Loucy (cell line): Measurements from ENCODE around the gene GSG1L.

Experiments used
- H2AFZ ChIP-seq: fragments of 200-600 bp; sonication (generic); 2 replicates; pipeline ENCODE4 v1.6.0; 2016; ENCODE audit warnings: antibody characterized with exemption, mild to moderate bottlenecking, low read length, moderate library complexity
- H3F3A ChIP-seq: fragments of 200-600 bp; 2 replicates; pipeline ENCODE4 v1.6.0; 2016; ENCODE audit warnings: antibody characterized with exemption, low read depth, mild to moderate bottlenecking
- H3K27me3 ChIP-seq: fragments of 200-600 bp; sonication (generic); 2 replicates; pipeline ENCODE4 v1.6.1; 2014; ENCODE audit warnings: low read length, mild to moderate bottlenecking; ENCODE audit not compliant: insufficient read depth, poor library complexity, severe bottlenecking
- H3K36me3 ChIP-seq: fragments of 200-600 bp; sonication (generic); 2 replicates; pipeline ENCODE4 v1.6.1; 2016; ENCODE audit warnings: low read length; ENCODE audit not compliant: insufficient read depth
- H3K4me1 ChIP-seq: fragments of 200-600 bp; sonication (generic); 2 replicates; pipeline ENCODE4 v1.5.1; 2014; ENCODE audit warnings: low read length, mild to moderate bottlenecking; ENCODE audit not compliant: insufficient read depth, poor library complexity, severe bottlenecking
- H3K4me2 ChIP-seq: fragments of 200-600 bp; sonication (generic); 2 replicates; pipeline ENCODE4 v1.6.0; 2014; ENCODE audit warnings: antibody characterized with exemption, low read length, low read depth, mild to moderate bottlenecking; ENCODE audit not compliant: poor library complexity, severe bottlenecking
- H3K4me3 ChIP-seq: fragments of 200-600 bp; sonication (generic); 2 replicates; pipeline ENCODE4 v1.5.1; 2014; ENCODE audit warnings: low read length, mild to moderate bottlenecking, mixed read lengths; ENCODE audit not compliant: poor library complexity, severe bottlenecking
- H3K79me2 ChIP-seq: fragments of 200-600 bp; sonication (generic); 2 replicates; pipeline ENCODE4 v1.6.1; 2014; ENCODE audit warnings: low read length; ENCODE audit not compliant: insufficient read depth
- H3K9ac ChIP-seq: fragments of 200-600 bp; sonication (generic); 2 replicates; pipeline ENCODE4 v1.6.0; 2014; ENCODE audit warnings: mild to moderate bottlenecking, low read depth, low read length, moderate library complexity; ENCODE audit not compliant: poor library complexity, severe bottlenecking
- H3K9me2 ChIP-seq: fragments of 200-600 bp; sonication (generic); replicated peaks from 2 replicates; pipeline ENCODE4 v1.6.1; 2016; ENCODE audit warnings: low read depth, low read length, mixed read lengths
- H3K9me3 ChIP-seq: fragments of 200-600 bp; sonication (generic); 2 replicates; pipeline ENCODE4 v1.6.1; 2014; ENCODE audit warnings: mild to moderate bottlenecking, antibody characterized with exemption, low read length, low read depth; ENCODE audit not compliant: insufficient read depth
- H4K20me1 ChIP-seq: fragments of 200-600 bp; sonication (generic); 2 replicates; pipeline ENCODE4 v1.6.0; 2014; ENCODE audit warnings: antibody characterized with exemption, low read length, mild to moderate bottlenecking; ENCODE audit not compliant: insufficient read depth, poor library complexity, severe bottlenecking
- EZH2phosphoT487 ChIP-seq: fragments of 200-600 bp; IDR thresholded peaks from 2 replicates; pipeline ENCODE4 v1.6.1; 2018; ENCODE audit warnings: antibody characterized with exemption, mild to moderate bottlenecking, moderate library complexity, borderline replicate concordance
- TF ChIP-seq, protein P1 (sequence below): fragments of 200-600 bp; sonication (generic); conservative IDR thresholded peaks from 2 replicates; pipeline ENCODE4 v1.5.1; 2014; ENCODE audit warnings: mild to moderate bottlenecking, antibody characterized with exemption, low read length

Gene GSG1L

DNA sequence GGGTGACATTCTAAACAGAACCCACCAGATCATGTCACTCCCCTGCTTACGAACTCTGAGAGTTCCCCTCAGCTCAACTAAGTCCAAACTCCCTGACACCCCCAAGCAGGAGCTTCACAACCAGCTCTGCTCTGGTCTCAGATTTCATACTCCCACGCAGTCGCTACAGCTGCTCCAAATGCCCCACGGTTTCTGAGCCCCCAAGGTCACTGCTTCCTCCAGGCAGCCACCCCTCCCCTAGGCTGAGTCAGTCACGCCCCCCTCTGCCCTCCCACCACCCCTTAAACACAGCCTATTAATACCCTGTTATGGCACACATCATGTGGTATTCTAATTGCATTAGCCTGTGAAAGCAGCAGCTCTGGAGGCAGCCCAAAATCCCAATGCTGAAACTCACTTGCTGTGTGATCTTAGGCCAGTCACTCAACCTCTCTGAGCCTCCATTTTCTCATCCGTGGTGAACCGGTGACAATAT lies 51.5 kb downstream of the GSG1L start:
- Histone ChIP-seq H2AFZ (no peak overlapping the region), H3K36me3 (no peaks in the 10 kb centered on the region), H3K4me1 (no peaks in the 10 kb centered on the region), H4K20me1 (no peaks in the 10 kb centered on the region), H3K9me3 (no peaks in the 10 kb centered on the region), H3K79me2 (no peaks in the 10 kb centered on the region), H3F3A (no peaks in the 10 kb centered on the region), H3K9me2 (no peaks in the 10 kb centered on the region), H3K4me2 (no peak overlapping the region), H3K4me3 (no peak overlapping the region), H3K9ac (no peak overlapping the region), H3K27me3 (no peaks in the 10 kb centered on the region)
- TF ChIP-seq, protein P1, sequence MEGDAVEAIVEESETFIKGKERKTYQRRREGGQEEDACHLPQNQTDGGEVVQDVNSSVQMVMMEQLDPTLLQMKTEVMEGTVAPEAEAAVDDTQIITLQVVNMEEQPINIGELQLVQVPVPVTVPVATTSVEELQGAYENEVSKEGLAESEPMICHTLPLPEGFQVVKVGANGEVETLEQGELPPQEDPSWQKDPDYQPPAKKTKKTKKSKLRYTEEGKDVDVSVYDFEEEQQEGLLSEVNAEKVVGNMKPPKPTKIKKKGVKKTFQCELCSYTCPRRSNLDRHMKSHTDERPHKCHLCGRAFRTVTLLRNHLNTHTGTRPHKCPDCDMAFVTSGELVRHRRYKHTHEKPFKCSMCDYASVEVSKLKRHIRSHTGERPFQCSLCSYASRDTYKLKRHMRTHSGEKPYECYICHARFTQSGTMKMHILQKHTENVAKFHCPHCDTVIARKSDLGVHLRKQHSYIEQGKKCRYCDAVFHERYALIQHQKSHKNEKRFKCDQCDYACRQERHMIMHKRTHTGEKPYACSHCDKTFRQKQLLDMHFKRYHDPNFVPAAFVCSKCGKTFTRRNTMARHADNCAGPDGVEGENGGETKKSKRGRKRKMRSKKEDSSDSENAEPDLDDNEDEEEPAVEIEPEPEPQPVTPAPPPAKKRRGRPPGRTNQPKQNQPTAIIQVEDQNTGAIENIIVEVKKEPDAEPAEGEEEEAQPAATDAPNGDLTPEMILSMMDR = no peak
- TF ChIP-seq EZH2phosphoT487 = no peak

DNA sequence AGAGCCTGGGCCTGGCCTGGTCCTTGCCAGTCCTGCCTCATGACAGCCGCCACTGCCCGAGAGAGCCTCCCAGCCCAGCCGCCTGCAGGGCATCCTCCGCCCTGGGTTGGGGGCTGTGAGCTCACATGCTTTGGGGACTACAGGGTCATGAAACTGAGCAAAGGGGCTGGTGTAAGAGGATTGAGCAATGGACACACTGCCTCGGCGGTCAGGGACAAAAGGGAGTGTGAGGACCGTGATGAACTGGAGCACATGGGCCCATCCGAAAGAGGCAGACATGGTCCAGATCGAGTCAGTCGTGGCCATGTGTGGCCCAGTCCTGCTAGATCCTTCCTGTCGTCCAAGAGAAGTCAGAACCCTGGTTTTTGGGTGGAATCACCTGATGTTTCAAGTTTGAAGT lies 52.3 kb downstream of the GSG1L start:
- H3K79me2 ChIP-seq = no peaks in the 10 kb centered on the region
- no peaks in the 10 kb centered on the region for H3K36me3 ChIP-seq
- H3K9ac ChIP-seq = no peak overlapping the region
- TF ChIP-seq, protein P1 = no peak
- TF ChIP-seq EZH2phosphoT487 = no peak
- H3K27me3 ChIP-seq = no peaks in the 10 kb centered on the region
- no peaks in the 10 kb centered on the region for H3F3A ChIP-seq
- H3K4me3 ChIP-seq = no peak overlapping the region
- no peaks in the 10 kb centered on the region for H4K20me1 ChIP-seq
- no peak overlapping the region for H2AFZ ChIP-seq
- no peaks in the 10 kb centered on the region for H3K9me3 ChIP-seq
- H3K4me2 ChIP-seq = no peak overlapping the region
- no peaks in the 10 kb centered on the region for H3K9me2 ChIP-seq
- H3K4me1 ChIP-seq = no peaks in the 10 kb centered on the region

DNA sequence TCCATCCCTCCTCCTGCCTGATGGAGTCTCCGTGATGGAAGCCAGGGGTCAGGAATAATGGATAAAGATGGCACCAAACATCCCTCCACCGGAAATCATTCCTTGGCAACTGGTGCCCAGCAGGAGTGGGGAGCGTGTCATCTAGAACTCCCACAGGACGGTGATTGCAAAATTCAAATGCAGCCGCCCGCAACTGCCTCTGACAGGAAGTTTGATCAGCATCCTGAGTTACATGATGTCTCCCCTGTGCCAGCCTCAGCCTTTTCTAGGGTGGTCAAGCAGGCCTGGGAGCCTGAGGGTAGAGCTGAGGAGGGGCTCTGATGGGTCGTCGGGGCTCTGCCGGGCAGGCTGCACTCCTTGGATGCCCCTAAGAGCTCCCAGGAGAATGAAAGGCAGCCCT lies 52.8 kb downstream of the GSG1L start:
- Histone ChIP-seq H3K27me3 (no peaks in the 10 kb centered on the region), H3F3A (no peaks in the 10 kb centered on the region), H3K4me1 (no peaks in the 10 kb centered on the region), H3K4me2 (no peak overlapping the region), H2AFZ (no peak overlapping the region), H3K79me2 (no peaks in the 10 kb centered on the region), H3K9ac (no peak overlapping the region), H3K4me3 (no peak overlapping the region), H3K9me3 (no peaks in the 10 kb centered on the region), H3K36me3 (no peaks in the 10 kb centered on the region), H4K20me1 (no peaks in the 10 kb centered on the region), H3K9me2 (no peaks in the 10 kb centered on the region)
- TF ChIP-seq EZH2phosphoT487 = no peak
- TF ChIP-seq, protein P1 = no peak
